HG03103 (cell line): ENCODE results near the gene ANKRD36C.
A peak's percentile ranks its signal among the peaks of the same experiment; 100 is the strongest.
"Not testable (repeated sequence)": the region's sequence is repeated elsewhere in the genome, so short reads cannot be mapped to it uniquely, and the experiment has no call there.

Source experiments
- ATAC-seq: cut with Tn5 transposase; IDR thresholded peaks from one replicate; pipeline ENCODE4 v1.9.1; 2021; ENCODE audit warnings: low read depth; ENCODE audit not compliant: unreplicated experiment

The ANKRD36C gene

GRCh38 chr2:95991351-95992094 is at the start of gene ANKRD36C:
ANKRD36C (minus strand) TSS chr2:95991824; CDS start chr2:95991708, 116 bp downstream.
- ATAC-seq: peak; percentile 87

GRCh38 chr2:96035554-96035953 is 43.9 kb upstream of the ANKRD36C start:
- ATAC-seq: not testable (repeated sequence)

- not testable (repeated sequence) for ATAC-seq
These were observed 43.2 kb upstream of the ANKRD36C start, which contains the start of gene GPAT2 for GRCh38 chr2:96034792-96035191. GPAT2 (minus strand) TSS chr2:96034916; CDS start chr2:96032359, 2,557 bp downstream.

- ATAC-seq: not testable (repeated sequence)
These were observed 42.4 kb upstream of the ANKRD36C start for GRCh38 chr2:96033997-96034396.

- not testable (repeated sequence) for ATAC-seq
These were observed 36.2 kb upstream of the ANKRD36C start for GRCh38 chr2:96027725-96028325.

GRCh38 chr2:96025755-96026154 is 34.1 kb upstream of the ANKRD36C start:
- not testable (repeated sequence) for ATAC-seq

- ATAC-seq: no peak
These were observed 33.5 kb upstream of the ANKRD36C start for GRCh38 chr2:96025194-96025492.

GRCh38 chr2:96024336-96025193 is 32.9 kb upstream of the ANKRD36C start:
- no peak for ATAC-seq

- ATAC-seq: not testable (repeated sequence)
These were observed 32.1 kb upstream of the ANKRD36C start for GRCh38 chr2:96023701-96024100.

GRCh38 chr2:96022701-96023447 is 31.2 kb upstream of the ANKRD36C start:
- ATAC-seq: peak; percentile 68

GRCh38 chr2:96022126-96022525 is 30.5 kb upstream of the ANKRD36C start:
- not testable (repeated sequence) for ATAC-seq

- ATAC-seq: not testable (repeated sequence)
These were observed 29.5 kb upstream of the ANKRD36C start for GRCh38 chr2:96021142-96021541.

GRCh38 chr2:96019909-96020590 is 28.4 kb upstream of the ANKRD36C start:
- ATAC-seq: not testable (repeated sequence)

GRCh38 chr2:96016321-96016720 is 24.7 kb upstream of the ANKRD36C start:
- not testable (repeated sequence) for ATAC-seq

GRCh38 chr2:96012792-96013264 is 21.2 kb upstream of the ANKRD36C start:
- ATAC-seq: not testable (repeated sequence)

GRCh38 chr2:96012086-96012791 is 20.6 kb upstream of the ANKRD36C start:
- ATAC-seq: not testable (repeated sequence)

GRCh38 chr2:96011129-96011455 is 19.5 kb upstream of the ANKRD36C start:
- ATAC-seq: peak; percentile 20

- ATAC-seq: peak; percentile 96
These were observed 18.9 kb upstream of the ANKRD36C start for GRCh38 chr2:96010320-96011128.
